Measurements from ENCODE around the gene PLA2G4F.

The PLA2G4F gene

GRCh38 chr15:42149493-42150218, 6.8 kb downstream of the PLA2G4F start:
- DNase-seq (ENCODE audit: low read depth in 4 of 4, low spot score in 1 of 4): no peak

- DNase-seq (ENCODE audit: low read depth in 4 of 4, low spot score in 1 of 4): no peak
Measured at GRCh38 chr15:42148808-42149492, 7.5 kb downstream of the PLA2G4F start.

GRCh38 chr15:42147431-42147735, 9.1 kb downstream of the PLA2G4F start:
- DNase-seq (ENCODE audit: low read depth in 4 of 4, low spot score in 1 of 4): no peak

GRCh38 chr15:42146551-42147430, 9.6 kb downstream of the PLA2G4F start:
- no peak for DNase-seq (ENCODE audit: low read depth in 4 of 4, low spot score in 1 of 4)

GRCh38 chr15:42145546-42146455, 10.6 kb downstream of the PLA2G4F start:
- no peak for DNase-seq (ENCODE audit: low read depth in 4 of 4, low spot score in 1 of 4)

GRCh38 chr15:42144841-42145375, 11.5 kb downstream of the PLA2G4F start:
- DNase-seq (ENCODE audit: low read depth in 4 of 4, low spot score in 1 of 4): no peak

- no peak for DNase-seq (ENCODE audit: low read depth in 4 of 4, low spot score in 1 of 4)
Measured at GRCh38 chr15:42143866-42144625, 12.4 kb downstream of the PLA2G4F start.

- DNase-seq (ENCODE audit: low read depth in 4 of 4, low spot score in 1 of 4): no peak
Measured at GRCh38 chr15:42143356-42143755, 13.1 kb downstream of the PLA2G4F start.

GRCh38 chr15:42141795-42142667, 14.4 kb downstream of the PLA2G4F start:
- no peak for DNase-seq (ENCODE audit: low read depth in 4 of 4, low spot score in 1 of 4)

GRCh38 chr15:42141246-42141645, 15.2 kb downstream of the PLA2G4F start:
- no peak for DNase-seq (ENCODE audit: low read depth in 4 of 4, low spot score in 1 of 4)

GRCh38 chr15:42140383-42141070, 15.9 kb downstream of the PLA2G4F start:
- no peak for DNase-seq (ENCODE audit: low read depth in 4 of 4, low spot score in 1 of 4)

GRCh38 chr15:42139596-42139995, 16.8 kb downstream of the PLA2G4F start:
- DNase-seq (ENCODE audit: low read depth in 4 of 4, low spot score in 1 of 4): no peak

GRCh38 chr15:42138968-42139386, 17.5 kb downstream of the PLA2G4F start:
- DNase-seq (ENCODE audit: low read depth in 4 of 4, low spot score in 1 of 4): no peak

GRCh38 chr15:42138411-42138810, 18.0 kb downstream of the PLA2G4F start:
- DNase-seq (ENCODE audit: low read depth in 4 of 4, low spot score in 1 of 4): no peak

GRCh38 chr15:42137461-42138261, 18.8 kb downstream of the PLA2G4F start:
- DNase-seq (ENCODE audit: low read depth in 4 of 4, low spot score in 1 of 4): no peak

GRCh38 chr15:42136513-42136912, 19.9 kb downstream of the PLA2G4F start:
- DNase-seq (ENCODE audit: low read depth in 4 of 4, low spot score in 1 of 4): no peak

GRCh38 chr15:42135351-42135750, 21.1 kb downstream of the PLA2G4F start:
- no peak for DNase-seq (ENCODE audit: low read depth in 4 of 4, low spot score in 1 of 4)

Measured in stimulated activated CD4-positive, alpha-beta T cell treated with anti-CD3 and anti-CD28 coated beads, Interleukin-1b, Interleukin-23, amount 100 ng/mL, for 24 hours (primary cell).